Calu3 (cell line): Measurements from ENCODE around the gene LCNL1. TPM values are rescaled to one million over a fixed set of nuclear protein-coding genes. Genes with fewer than 3 reads are reported as not detected.

Source experiments
- BruUV-seq: library from RNA; stranded (reverse); fragments of 400-500 nt; replicated peaks from 2 replicates; lab custom pipeline; 2021; lab: Mats Ljungman, UMichigan
- CTCF ChIA-PET: fragments of 300-600 bp; sonication (Branson Sonifier 250); formaldehyde crosslinking; loops from one replicate; lab custom pipeline; 2022; ENCODE audit warnings: antibody characterized with exemption; lab: Charles Lee
- DNase-seq: peaks from one replicate; pipeline ENCODE4 v3.0.0; 2022
- H3K27ac Mint-ChIP-seq: one replicate; pipeline ENCODE4 v1.8.0; 2022; ENCODE audit warnings: mixed read lengths; ENCODE audit not compliant: unreplicated experiment
- H3K27me3 Mint-ChIP-seq: one replicate; pipeline ENCODE4 v1.8.0; 2022; ENCODE audit warnings: mixed read lengths; ENCODE audit not compliant: unreplicated experiment
- H3K36me3 Mint-ChIP-seq: one replicate; pipeline ENCODE4 v1.8.0; 2022; ENCODE audit warnings: mild to moderate bottlenecking, moderate library complexity, mixed read lengths; ENCODE audit not compliant: insufficient read depth, unreplicated experiment
- H3K4me1 Mint-ChIP-seq: one replicate; pipeline ENCODE4 v1.8.0; 2022; ENCODE audit warnings: mild to moderate bottlenecking, low read depth, mixed read lengths; ENCODE audit not compliant: unreplicated experiment
- H3K4me3 Mint-ChIP-seq: one replicate; pipeline ENCODE4 v1.8.0; 2022; ENCODE audit warnings: mild to moderate bottlenecking, low read depth, moderate library complexity, mixed read lengths; ENCODE audit not compliant: unreplicated experiment
- H3K9me3 Mint-ChIP-seq: one replicate; pipeline ENCODE4 v1.8.0; 2022; ENCODE audit warnings: low read depth, mixed read lengths; ENCODE audit not compliant: unreplicated experiment
- intact Hi-C: fragments of 100-400 bp; cut with micrococcal nuclease; formaldehyde crosslinking; loops from one replicate; pipeline ENCODE4 v1.10.0; 2022; ENCODE audit not compliant: unreplicated experiment
- total RNA-seq: library from RNA; stranded (reverse); gene quantifications from 2 replicates; pipeline ENCODE4 v1.2.3, GENCODE V29; 2022
- TF ChIP-seq, protein P1 (sequence below): fragments of 200-600 bp; IDR thresholded peaks from one replicate; pipeline ENCODE4 v1.8.0; 2022; ENCODE audit warnings: antibody characterized with exemption; ENCODE audit not compliant: unreplicated experiment

The LCNL1 gene
- total RNA-seq, 1 experiment from 2014 or later: not detected

GRCh38 chr9:137016436-137016835 lies 33.6 kb downstream of the LCNL1 start:
- Mint-ChIP-seq H3K36me3 (peaks cover 14% of the 10 kb centered on the region), H3K4me1 (no peaks in the 10 kb centered on the region), H3K4me3 (no peak overlapping the region), H3K27ac (no peak overlapping the region), H3K27me3 (no peaks in the 10 kb centered on the region), H3K9me3 (no peaks in the 10 kb centered on the region)
- no peak for DNase-seq
- CTCF ChIA-PET: no interaction called here
- TF ChIP-seq, protein P1, sequence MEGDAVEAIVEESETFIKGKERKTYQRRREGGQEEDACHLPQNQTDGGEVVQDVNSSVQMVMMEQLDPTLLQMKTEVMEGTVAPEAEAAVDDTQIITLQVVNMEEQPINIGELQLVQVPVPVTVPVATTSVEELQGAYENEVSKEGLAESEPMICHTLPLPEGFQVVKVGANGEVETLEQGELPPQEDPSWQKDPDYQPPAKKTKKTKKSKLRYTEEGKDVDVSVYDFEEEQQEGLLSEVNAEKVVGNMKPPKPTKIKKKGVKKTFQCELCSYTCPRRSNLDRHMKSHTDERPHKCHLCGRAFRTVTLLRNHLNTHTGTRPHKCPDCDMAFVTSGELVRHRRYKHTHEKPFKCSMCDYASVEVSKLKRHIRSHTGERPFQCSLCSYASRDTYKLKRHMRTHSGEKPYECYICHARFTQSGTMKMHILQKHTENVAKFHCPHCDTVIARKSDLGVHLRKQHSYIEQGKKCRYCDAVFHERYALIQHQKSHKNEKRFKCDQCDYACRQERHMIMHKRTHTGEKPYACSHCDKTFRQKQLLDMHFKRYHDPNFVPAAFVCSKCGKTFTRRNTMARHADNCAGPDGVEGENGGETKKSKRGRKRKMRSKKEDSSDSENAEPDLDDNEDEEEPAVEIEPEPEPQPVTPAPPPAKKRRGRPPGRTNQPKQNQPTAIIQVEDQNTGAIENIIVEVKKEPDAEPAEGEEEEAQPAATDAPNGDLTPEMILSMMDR: no peak
- BruUV-seq: no TSS peak
- intact Hi-C loops: no loop called here

DNA sequence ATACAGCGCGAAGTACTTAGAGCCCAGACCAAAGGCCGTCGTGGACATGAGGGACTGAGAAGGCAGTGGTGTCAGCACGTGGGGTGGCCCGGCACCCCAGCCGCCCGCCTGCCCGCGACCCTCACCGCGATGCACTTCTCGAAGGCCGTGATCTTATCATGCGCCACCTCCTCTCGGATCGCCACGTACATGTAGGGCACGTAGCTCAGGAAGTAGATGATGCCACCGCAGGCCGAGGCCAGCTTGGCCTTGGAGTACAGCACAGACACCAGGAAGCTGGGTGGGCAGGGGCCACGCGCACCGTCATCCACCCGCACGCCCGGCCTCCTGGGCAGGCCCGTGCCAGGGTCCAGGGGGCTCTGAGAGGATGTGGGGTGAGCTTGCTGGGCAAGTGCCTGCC lies 34.3 kb downstream of the LCNL1 start:
- CTCF ChIA-PET: interaction anchor here (1.0 kb wide), 1 partner anchor 12 kb away, joined by 3 read pairs; no protein-coding TSS in a partner anchor
- peaks cover 15% of the 10 kb centered on the region for H3K36me3 Mint-ChIP-seq
- no peaks in the 10 kb centered on the region for H3K4me1 Mint-ChIP-seq
- no peak for DNase-seq
- no peaks in the 10 kb centered on the region for H3K27me3 Mint-ChIP-seq
- BruUV-seq: no TSS peak
- H3K4me3 Mint-ChIP-seq: no peak overlapping the region
- no peaks in the 10 kb centered on the region for H3K9me3 Mint-ChIP-seq
- intact Hi-C loops: no loop called here
- TF ChIP-seq, protein P1: no peak
- H3K27ac Mint-ChIP-seq: no peak overlapping the region

- no TSS peak for BruUV-seq
- H3K27ac Mint-ChIP-seq: no peak overlapping the region
Observed at GRCh38 chr9:137017791-137018497, 35.2 kb downstream of the LCNL1 start.

GRCh38 chr9:137018761-137019559 lies 36.2 kb downstream of the LCNL1 start:
- DNase-seq: no peak

More at GRCh38 chr9:137017791-137018497, 35.2 kb downstream of the LCNL1 start:
- TF ChIP-seq, protein P1: no peak
- peaks cover 18% of the 10 kb centered on the region for H3K36me3 Mint-ChIP-seq
- no peaks in the 10 kb centered on the region for H3K4me1 Mint-ChIP-seq
- H3K4me3 Mint-ChIP-seq: no peak overlapping the region
- H3K27me3 Mint-ChIP-seq: no peaks in the 10 kb centered on the region
- intact Hi-C loops: no loop called here
- no peaks in the 10 kb centered on the region for H3K9me3 Mint-ChIP-seq
- DNase-seq: no peak
- CTCF ChIA-PET: interaction anchor here (0.5 to 1.0 kb wide), 3 partner anchors 12 to 256 kb away, joined by 3 to 5 read pairs (median 3); no protein-coding TSS in a partner anchor

More at GRCh38 chr9:137018761-137019559, 36.2 kb downstream of the LCNL1 start:
- Mint-ChIP-seq H3K36me3 (peaks cover 20% of the 10 kb centered on the region), H3K27me3 (no peaks in the 10 kb centered on the region), H3K4me3 (no peak overlapping the region), H3K4me1 (no peaks in the 10 kb centered on the region), H3K27ac (no peak overlapping the region), H3K9me3 (no peaks in the 10 kb centered on the region)
- intact Hi-C loops: no loop called here
- BruUV-seq: no TSS peak
- TF ChIP-seq, protein P1: no peak
- CTCF ChIA-PET: interaction anchor here (0.6 kb wide), 1 partner anchor 81 kb away, joined by 5 read pairs; no protein-coding TSS in a partner anchor
